Measurements from ENCODE around the gene CGA.

The CGA gene

DNA sequence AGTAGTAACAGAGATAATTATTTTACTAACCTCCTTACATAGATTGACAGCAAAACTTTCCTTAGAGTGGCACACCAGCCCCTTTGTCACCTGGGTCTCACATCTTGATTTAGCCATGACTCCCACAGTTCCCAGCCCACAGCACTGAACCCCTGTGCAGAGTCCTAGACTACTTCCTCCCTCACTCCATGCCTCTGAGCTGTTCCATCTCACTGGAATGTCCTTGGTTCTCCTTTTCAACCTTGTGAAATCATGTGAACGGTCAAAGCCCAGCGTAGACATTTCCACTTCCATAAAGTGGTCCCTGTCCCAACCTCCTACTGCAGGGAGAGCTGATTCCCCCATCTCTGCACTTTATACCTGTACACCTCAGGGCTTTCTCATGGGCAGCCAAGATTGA is 19.7 kb downstream of the CGA start:
- Histone ChIP-seq H3K79me2 (ENCODE audit: control insufficient read depth, low read length) (no peaks in the 10 kb centered on the region), H3K9me2 (replicated peaks; ENCODE audit: control insufficient read depth, low read length) (no peaks in the 10 kb centered on the region), H3F3A (ENCODE audit: control insufficient read depth, insufficient read depth) (no peaks in the 10 kb centered on the region), H4K20me1 (ENCODE audit: control insufficient read depth, insufficient read depth, low read depth, low read length) (no peaks in the 10 kb centered on the region), H3K9me3 (ENCODE audit: control insufficient read depth, insufficient read depth, low read length) (no peaks in the 10 kb centered on the region), H3K27ac (ENCODE audit: low read depth, low read length) (no peak overlapping the region), H3K36me3 (ENCODE audit: control insufficient read depth, low read length) (no peaks in the 10 kb centered on the region), H3K4me3 (ENCODE audit: low read length) (no peak overlapping the region), H3K27me3 (ENCODE audit: control insufficient read depth, low read length) (no peaks in the 10 kb centered on the region; the same call in 1 of the 2 replicates), H3K4me1 (ENCODE audit: control insufficient read depth, low read length) (no peaks in the 10 kb centered on the region), H3K4me2 (ENCODE audit: low read length) (no peak overlapping the region)
- TF ChIP-seq EZH2phosphoT487 (IDR thresholded peaks at IDR 0.05; ENCODE audit: borderline replicate concordance, low read length) = no peak

DNA sequence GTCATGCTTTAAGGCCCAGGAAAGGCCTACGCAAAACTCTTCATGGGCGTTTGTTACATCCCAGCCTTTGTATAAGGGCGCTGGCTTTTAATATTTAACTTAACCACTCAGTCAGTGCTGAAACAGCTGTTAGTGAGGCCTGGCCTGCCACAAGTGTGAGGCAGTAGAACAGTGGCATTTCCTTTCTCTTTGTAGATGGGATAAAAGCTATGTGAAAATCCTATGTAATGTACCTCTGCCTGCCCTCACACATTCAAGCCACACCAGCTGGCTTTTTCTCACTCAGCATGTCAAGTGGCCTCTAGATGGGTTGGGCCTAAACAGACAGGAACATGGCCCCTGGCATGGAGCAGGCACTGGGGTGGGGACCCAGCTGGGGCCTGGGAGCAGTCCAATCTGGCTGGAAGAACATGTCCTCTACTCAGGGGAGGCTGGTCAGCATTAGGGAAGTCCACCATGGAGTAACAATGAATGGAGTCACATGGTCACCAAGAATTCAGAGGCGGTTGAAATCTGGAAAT is 20.7 kb downstream of the CGA start:
- Histone ChIP-seq H3K4me3 (ENCODE audit: low read length) (no peak overlapping the region), H3K9me3 (ENCODE audit: control insufficient read depth, insufficient read depth, low read length) (no peaks in the 10 kb centered on the region), H3K27ac (ENCODE audit: low read depth, low read length) (no peak overlapping the region), H3K4me2 (ENCODE audit: low read length) (no peak overlapping the region), H3K9me2 (replicated peaks; ENCODE audit: control insufficient read depth, low read length) (no peaks in the 10 kb centered on the region), H3K36me3 (ENCODE audit: control insufficient read depth, low read length) (no peaks in the 10 kb centered on the region), H3F3A (ENCODE audit: control insufficient read depth, insufficient read depth) (no peaks in the 10 kb centered on the region), H3K79me2 (ENCODE audit: control insufficient read depth, low read length) (no peaks in the 10 kb centered on the region), H3K27me3 (ENCODE audit: control insufficient read depth, low read length) (no peaks in the 10 kb centered on the region; the same call in 1 of the 2 replicates), H4K20me1 (ENCODE audit: control insufficient read depth, insufficient read depth, low read depth, low read length) (no peaks in the 10 kb centered on the region), H3K4me1 (ENCODE audit: control insufficient read depth, low read length) (no peaks in the 10 kb centered on the region)
- TF ChIP-seq, protein P1, sequence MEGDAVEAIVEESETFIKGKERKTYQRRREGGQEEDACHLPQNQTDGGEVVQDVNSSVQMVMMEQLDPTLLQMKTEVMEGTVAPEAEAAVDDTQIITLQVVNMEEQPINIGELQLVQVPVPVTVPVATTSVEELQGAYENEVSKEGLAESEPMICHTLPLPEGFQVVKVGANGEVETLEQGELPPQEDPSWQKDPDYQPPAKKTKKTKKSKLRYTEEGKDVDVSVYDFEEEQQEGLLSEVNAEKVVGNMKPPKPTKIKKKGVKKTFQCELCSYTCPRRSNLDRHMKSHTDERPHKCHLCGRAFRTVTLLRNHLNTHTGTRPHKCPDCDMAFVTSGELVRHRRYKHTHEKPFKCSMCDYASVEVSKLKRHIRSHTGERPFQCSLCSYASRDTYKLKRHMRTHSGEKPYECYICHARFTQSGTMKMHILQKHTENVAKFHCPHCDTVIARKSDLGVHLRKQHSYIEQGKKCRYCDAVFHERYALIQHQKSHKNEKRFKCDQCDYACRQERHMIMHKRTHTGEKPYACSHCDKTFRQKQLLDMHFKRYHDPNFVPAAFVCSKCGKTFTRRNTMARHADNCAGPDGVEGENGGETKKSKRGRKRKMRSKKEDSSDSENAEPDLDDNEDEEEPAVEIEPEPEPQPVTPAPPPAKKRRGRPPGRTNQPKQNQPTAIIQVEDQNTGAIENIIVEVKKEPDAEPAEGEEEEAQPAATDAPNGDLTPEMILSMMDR (IDR thresholded peaks at IDR 0.05; ENCODE audit: low read depth, low read length, poor library complexity, severe bottlenecking) = no peak
- TF ChIP-seq EZH2phosphoT487 (IDR thresholded peaks at IDR 0.05; ENCODE audit: borderline replicate concordance, low read length) = no peak

DNA sequence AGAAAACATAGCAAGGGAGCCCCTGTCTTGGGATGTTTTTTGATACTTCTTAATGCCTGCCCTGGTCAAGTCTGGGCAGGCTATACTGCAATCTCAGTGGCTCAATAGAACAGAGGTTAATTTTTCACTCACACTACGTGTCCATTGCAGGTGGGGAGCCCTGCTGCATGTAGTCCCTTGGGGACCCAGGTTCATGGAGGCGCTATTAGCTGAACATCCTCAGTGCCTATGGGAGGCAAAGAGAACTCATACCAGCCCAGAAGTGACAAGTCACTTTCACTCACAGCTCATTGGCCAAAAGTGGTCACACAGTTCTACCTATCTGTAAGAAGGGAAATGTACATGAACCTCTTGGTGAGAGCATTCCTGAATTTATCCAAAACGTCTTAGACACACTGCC is 23.2 kb downstream of the CGA start:
- TF ChIP-seq EZH2phosphoT487 (IDR thresholded peaks at IDR 0.05; ENCODE audit: borderline replicate concordance, low read length) = no peak
- TF ChIP-seq, protein P1 (IDR thresholded peaks at IDR 0.05; ENCODE audit: low read depth, low read length, poor library complexity, severe bottlenecking) = no peak
- Histone ChIP-seq H3K36me3 (ENCODE audit: control insufficient read depth, low read length) (no peaks in the 10 kb centered on the region), H4K20me1 (ENCODE audit: control insufficient read depth, insufficient read depth, low read depth, low read length) (no peaks in the 10 kb centered on the region), H3K27me3 (ENCODE audit: control insufficient read depth, low read length) (no peaks in the 10 kb centered on the region; the same call in 1 of the 2 replicates), H3K4me2 (ENCODE audit: low read length) (no peak overlapping the region), H3K9me2 (replicated peaks; ENCODE audit: control insufficient read depth, low read length) (no peaks in the 10 kb centered on the region), H3K4me3 (ENCODE audit: low read length) (no peak overlapping the region), H3F3A (ENCODE audit: control insufficient read depth, insufficient read depth) (no peaks in the 10 kb centered on the region), H3K9me3 (ENCODE audit: control insufficient read depth, insufficient read depth, low read length) (no peaks in the 10 kb centered on the region), H3K4me1 (ENCODE audit: control insufficient read depth, low read length) (peaks cover 3% of the 10 kb centered on the region), H3K27ac (ENCODE audit: low read depth, low read length) (no peak overlapping the region), H3K79me2 (ENCODE audit: control insufficient read depth, low read length) (no peaks in the 10 kb centered on the region)

DNA sequence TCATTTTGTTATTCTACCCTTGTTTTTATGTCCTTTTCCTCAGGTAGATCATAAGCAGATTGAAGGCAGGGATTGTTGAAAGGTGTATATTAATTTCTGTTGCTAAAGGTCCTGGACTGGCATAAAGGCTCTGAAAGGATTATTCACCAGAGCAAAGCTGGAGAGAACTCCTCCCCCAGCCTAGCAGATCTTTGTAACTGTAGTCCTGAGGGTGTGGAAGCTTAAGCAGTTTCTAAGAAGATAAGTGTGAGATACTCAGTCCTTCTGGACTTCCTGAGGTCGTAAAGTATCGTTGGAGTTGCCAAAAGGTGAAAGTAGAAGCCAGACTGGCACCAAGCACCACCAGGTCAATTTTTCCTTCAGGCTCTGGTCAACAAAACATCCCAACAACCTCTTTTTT is 24.2 kb downstream of the CGA start:
- Histone ChIP-seq H3K79me2 (ENCODE audit: control insufficient read depth, low read length) (no peaks in the 10 kb centered on the region), H4K20me1 (ENCODE audit: control insufficient read depth, insufficient read depth, low read depth, low read length) (no peaks in the 10 kb centered on the region), H3K4me3 (ENCODE audit: low read length) (no peak overlapping the region), H3K9me2 (replicated peaks; ENCODE audit: control insufficient read depth, low read length) (no peaks in the 10 kb centered on the region), H3F3A (ENCODE audit: control insufficient read depth, insufficient read depth) (no peaks in the 10 kb centered on the region), H3K27ac (ENCODE audit: low read depth, low read length) (no peak overlapping the region), H3K4me1 (ENCODE audit: control insufficient read depth, low read length) (peaks cover 3% of the 10 kb centered on the region), H3K36me3 (ENCODE audit: control insufficient read depth, low read length) (no peaks in the 10 kb centered on the region), H3K27me3 (ENCODE audit: control insufficient read depth, low read length) (no peaks in the 10 kb centered on the region; the same call in 1 of the 2 replicates), H3K4me2 (ENCODE audit: low read length) (no peak overlapping the region), H3K9me3 (ENCODE audit: control insufficient read depth, insufficient read depth, low read length) (no peaks in the 10 kb centered on the region)
- no peak for TF ChIP-seq EZH2phosphoT487 (IDR thresholded peaks at IDR 0.05; ENCODE audit: borderline replicate concordance, low read length)
- TF ChIP-seq, protein P1 (IDR thresholded peaks at IDR 0.05; ENCODE audit: low read depth, low read length, poor library complexity, severe bottlenecking) = no peak
